ENCODE results near the gene SBK2.

- TF ChIP-seq CTCF (IDR thresholded peaks at IDR 0.05; ENCODE audit: borderline replicate concordance, extremely low read depth, low read length, poor library complexity, severe bottlenecking) (no peak), EZH2 (IDR thresholded peaks at IDR 0.05; ENCODE audit: borderline replicate concordance, low read depth, low read length, severe bottlenecking) (no peak)
Observed at GRCh38 chr19:55576746-55577145, 39.8 kb upstream of the SBK2 start.
